ENCODE measurements around the gene ZNF740. TPM values are rescaled to one million over a fixed set of nuclear protein-coding genes. Genes with fewer than 3 reads are reported as not detected.

Gene ZNF740
- total and polyA plus RNA-seq, 10 of the 15 experiments (the other 5 are each of a cell fraction or from before 2014, with no cell fraction given) = 1.4 to 33.6 (median 11.3) TPM

- ATAC-seq = no peak
- no peak for TF ChIP-seq ASH2L (IDR thresholded peaks at IDR 0.05; ENCODE audit: borderline replicate concordance, low read depth)
- TF ChIP-seq ZBTB11 (CRISPR knock-in tag; IDR thresholded peaks at IDR 0.05) = no peak
- no peak for TF ChIP-seq RB1 (IDR thresholded peaks at IDR 0.05; ENCODE audit: borderline replicate concordance)
- no peak for TF ChIP-seq PBX3 (IDR thresholded peaks at IDR 0.05; ENCODE audit: insufficient replicate concordance, low read depth, low read length)
- no peak for TF ChIP-seq ZBTB4 (CRISPR knock-in tag; IDR thresholded peaks at IDR 0.05)
- no peak for TF ChIP-seq ZBED1 (IDR thresholded peaks at IDR 0.05; ENCODE audit: borderline replicate concordance)
- no TSS peak for BruUV-seq (replicated peaks)
- intact Hi-C loops (cut with micrococcal nuclease; ENCODE audit: unreplicated experiment) = no loop called here
- H4K20me1 ChIP-seq (ENCODE audit: control insufficient read depth, insufficient read depth) = no peaks in the 10 kb centered on the region
- SMC1A ChIA-PET (ENCODE audit: uncharacterized antibody, unreplicated experiment) = interaction anchor here (0.6 to 3.9 kb wide), 6 partner anchors 9 to 38 kb away, joined by 3 to 12 read pairs (median 3); a partner anchor contains a TSS
- H3K4me1 ChIP-seq (ENCODE audit: control insufficient read depth, insufficient read depth, low read length) = peaks cover 15% of the 10 kb centered on the region
- 52% methylated on average over 10 of the region's 10 CpGs for WGBS (ENCODE audit: insufficient coverage, insufficient replicate concordance, low lambda C conversion rate, missing lambda C conversion rate)
- no peak overlapping the region for H2AFZ ChIP-seq (ENCODE audit: control insufficient read depth, low read depth, low read length)
- H3K36me3 ChIP-seq (ENCODE audit: control insufficient read depth in 2 of 2, insufficient read depth in 2 of 2, low read length in 1 of 2) = no peaks in the 10 kb centered on the region
- no peak for DNase-seq (ENCODE audit: low read depth, low spot score)
- RAD21 ChIA-PET (ENCODE audit: unreplicated experiment) = no interaction called here
- H3K27me3 ChIP-seq (replicated peaks in 1 of 2; ENCODE audit: control insufficient read depth in 2 of 2, insufficient read depth in 2 of 2, low read length in 1 of 2) = peaks cover 0 to 5% of the 10 kb centered on the region in 2 experiments; a peak in 2 of 4 replicates
- H3K79me2 ChIP-seq (ENCODE audit: control insufficient read depth, insufficient read depth, low read length) = no peaks in the 10 kb centered on the region
- no peak overlapping the region for H3K9ac ChIP-seq (ENCODE audit: control insufficient read depth, insufficient read depth, low read length)
- CTCF ChIA-PET = interaction anchor here (0.8 to 2.3 kb wide), 5 partner anchors 12 to 82 kb away, joined by 3 to 8 read pairs (median 4); partner anchors contain the start of genes AAAS and ESPL1
- H3K27ac ChIP-seq (ENCODE audit: control insufficient read depth, insufficient read depth) = no peak overlapping the region
- in situ Hi-C loops (cut with MboI) = no loop called here
- H3K4me2 ChIP-seq (ENCODE audit: control insufficient read depth, insufficient read depth) = no peak overlapping the region
- H3K4me3 ChIP-seq = no peak overlapping the region
- FAIRE-seq = no peak
- POLR2A ChIA-PET = interaction anchor here (0.6 to 1.2 kb wide), 3 partner anchors 15 to 136 kb away, joined by 3 to 5 read pairs (median 3); no protein-coding TSS in a partner anchor
- H3K9me3 ChIP-seq (replicated peaks; ENCODE audit: control insufficient read depth, insufficient read depth, low read length) = no peaks in the 10 kb centered on the region
These were observed 59.2 kb downstream of the ZNF740 start for GRCh38 chr12:53239643-53240258.

Data from GM12878 (cell line).